Gastroesophageal sphincter (tissue), 3 donors: ENCODE results near the gene VPS13D.

Source experiments
- EP300 ChIP-seq: sonication (generic); formaldehyde crosslinking; IDR thresholded peaks from one replicate; pipeline ENCODE4 v1.6.1; 2017; ENCODE audit warnings: antibody characterized with exemption, mild to moderate bottlenecking
- POLR2A ChIP-seq, 2 donors: fragments of 450-650 bp; IDR thresholded peaks; one replicate each; pipeline ENCODE4 v1.6.1; 2017; ENCODE audit warnings: antibody characterized with exemption in 2 of 2, mild to moderate bottlenecking in 2 of 2, moderate library complexity in 1 of 2
- POLR2AphosphoS5 ChIP-seq: sonication (generic); formaldehyde crosslinking; IDR thresholded peaks from one replicate; pipeline ENCODE4 v1.6.1; 2017; ENCODE audit warnings: antibody characterized with exemption
- TF ChIP-seq, protein P1 (sequence below), 4 experiments: fragments of 200-600 bp in 2 of 4; fragments of 450-650 bp in 2 of 4; sonication (generic) in 1 of 4; IDR thresholded peaks; one replicate each; pipeline ENCODE4 v1.5.1; 2017 to 2019; ENCODE audit warnings: antibody characterized with exemption in 4 of 4, mild to moderate bottlenecking in 2 of 4, moderate library complexity in 2 of 4

DNA sequence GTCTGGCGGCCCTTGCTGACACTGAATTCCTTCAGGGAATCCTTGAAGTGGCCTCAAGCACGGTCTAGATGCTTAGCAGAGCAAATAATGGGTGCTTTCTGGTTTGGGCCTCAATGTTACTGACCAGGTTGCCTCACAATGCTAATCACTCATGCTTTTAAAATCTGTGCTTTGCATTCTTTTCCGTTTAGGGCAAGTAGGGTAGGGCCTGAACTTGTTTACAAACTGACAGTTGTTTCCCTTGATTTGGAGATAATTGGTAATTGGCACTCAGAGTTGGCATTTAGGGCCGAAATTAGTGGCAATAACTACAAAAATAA lies 1.4 kb downstream of the VPS13D start:
- TF ChIP-seq POLR2A (IDR thresholded peaks at IDR 0.05) (no peak), EP300 (no peak), POLR2AphosphoS5 (no peak)
- TF ChIP-seq, protein P1, sequence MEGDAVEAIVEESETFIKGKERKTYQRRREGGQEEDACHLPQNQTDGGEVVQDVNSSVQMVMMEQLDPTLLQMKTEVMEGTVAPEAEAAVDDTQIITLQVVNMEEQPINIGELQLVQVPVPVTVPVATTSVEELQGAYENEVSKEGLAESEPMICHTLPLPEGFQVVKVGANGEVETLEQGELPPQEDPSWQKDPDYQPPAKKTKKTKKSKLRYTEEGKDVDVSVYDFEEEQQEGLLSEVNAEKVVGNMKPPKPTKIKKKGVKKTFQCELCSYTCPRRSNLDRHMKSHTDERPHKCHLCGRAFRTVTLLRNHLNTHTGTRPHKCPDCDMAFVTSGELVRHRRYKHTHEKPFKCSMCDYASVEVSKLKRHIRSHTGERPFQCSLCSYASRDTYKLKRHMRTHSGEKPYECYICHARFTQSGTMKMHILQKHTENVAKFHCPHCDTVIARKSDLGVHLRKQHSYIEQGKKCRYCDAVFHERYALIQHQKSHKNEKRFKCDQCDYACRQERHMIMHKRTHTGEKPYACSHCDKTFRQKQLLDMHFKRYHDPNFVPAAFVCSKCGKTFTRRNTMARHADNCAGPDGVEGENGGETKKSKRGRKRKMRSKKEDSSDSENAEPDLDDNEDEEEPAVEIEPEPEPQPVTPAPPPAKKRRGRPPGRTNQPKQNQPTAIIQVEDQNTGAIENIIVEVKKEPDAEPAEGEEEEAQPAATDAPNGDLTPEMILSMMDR (IDR thresholded peaks at IDR 0.05) = no peak
